WERI-Rb-1 (cell line): ENCODE data around the gene USP30.
A peak's percentile ranks its signal among the peaks of the same experiment; 100 is the strongest.

Experiments
- DNase-seq: peaks from one replicate; pipeline ENCODE4 v3.0.0-alpha.2; 2020
- H3K27ac ChIP-seq: fragments of 250-450 bp; sonication (Bioruptor Pico); 2 replicates; pipeline ENCODE4 v1.5.1; 2020; ENCODE audit warnings: mild to moderate bottlenecking, moderate library complexity
- H3K27me3 ChIP-seq: fragments of 250-450 bp; sonication (Bioruptor Pico); 2 replicates; pipeline ENCODE4 v1.5.1; 2021; ENCODE audit warnings: mild to moderate bottlenecking, low read depth, moderate library complexity; ENCODE audit not compliant: insufficient read depth, severe bottlenecking
- H3K36me3 ChIP-seq: fragments of 250-450 bp; sonication (Bioruptor Pico); 2 replicates; pipeline ENCODE4 v1.5.1; 2020; ENCODE audit warnings: mild to moderate bottlenecking, moderate library complexity
- H3K4me3 ChIP-seq: 2 replicates; pipeline ENCODE4 v1.5.1; 2011; ENCODE audit warnings: low read depth, mild to moderate bottlenecking, control low read depth, low read length
- H3K9me3 ChIP-seq: fragments of 250-450 bp; sonication (Bioruptor Pico); 2 replicates; pipeline ENCODE4 v1.5.1; 2021; ENCODE audit warnings: mild to moderate bottlenecking, moderate library complexity; ENCODE audit not compliant: severe bottlenecking
- TF ChIP-seq, protein P1 (sequence below): IDR thresholded peaks from 2 replicates; pipeline ENCODE4 v1.5.1; 2011; ENCODE audit warnings: low read depth, mild to moderate bottlenecking, control low read depth, inconsistent platforms, low read length

The USP30 gene

GRCh38 chr12:109016016-109016415 lies 36.4 kb upstream of the USP30 start:
- Histone ChIP-seq H3K27me3 (no peaks in the 10 kb centered on the region), H3K36me3 (peaks cover 6% of the 10 kb centered on the region), H3K27ac (0 out of 2 replicates have a peak overlapping the region, but pooled peaks have one; percentile 14), H3K9me3 (no peaks in the 10 kb centered on the region), H3K4me3 (no peak overlapping the region)
- peak; percentile 19 for DNase-seq
- TF ChIP-seq, protein P1, sequence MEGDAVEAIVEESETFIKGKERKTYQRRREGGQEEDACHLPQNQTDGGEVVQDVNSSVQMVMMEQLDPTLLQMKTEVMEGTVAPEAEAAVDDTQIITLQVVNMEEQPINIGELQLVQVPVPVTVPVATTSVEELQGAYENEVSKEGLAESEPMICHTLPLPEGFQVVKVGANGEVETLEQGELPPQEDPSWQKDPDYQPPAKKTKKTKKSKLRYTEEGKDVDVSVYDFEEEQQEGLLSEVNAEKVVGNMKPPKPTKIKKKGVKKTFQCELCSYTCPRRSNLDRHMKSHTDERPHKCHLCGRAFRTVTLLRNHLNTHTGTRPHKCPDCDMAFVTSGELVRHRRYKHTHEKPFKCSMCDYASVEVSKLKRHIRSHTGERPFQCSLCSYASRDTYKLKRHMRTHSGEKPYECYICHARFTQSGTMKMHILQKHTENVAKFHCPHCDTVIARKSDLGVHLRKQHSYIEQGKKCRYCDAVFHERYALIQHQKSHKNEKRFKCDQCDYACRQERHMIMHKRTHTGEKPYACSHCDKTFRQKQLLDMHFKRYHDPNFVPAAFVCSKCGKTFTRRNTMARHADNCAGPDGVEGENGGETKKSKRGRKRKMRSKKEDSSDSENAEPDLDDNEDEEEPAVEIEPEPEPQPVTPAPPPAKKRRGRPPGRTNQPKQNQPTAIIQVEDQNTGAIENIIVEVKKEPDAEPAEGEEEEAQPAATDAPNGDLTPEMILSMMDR: no peak

DNA sequence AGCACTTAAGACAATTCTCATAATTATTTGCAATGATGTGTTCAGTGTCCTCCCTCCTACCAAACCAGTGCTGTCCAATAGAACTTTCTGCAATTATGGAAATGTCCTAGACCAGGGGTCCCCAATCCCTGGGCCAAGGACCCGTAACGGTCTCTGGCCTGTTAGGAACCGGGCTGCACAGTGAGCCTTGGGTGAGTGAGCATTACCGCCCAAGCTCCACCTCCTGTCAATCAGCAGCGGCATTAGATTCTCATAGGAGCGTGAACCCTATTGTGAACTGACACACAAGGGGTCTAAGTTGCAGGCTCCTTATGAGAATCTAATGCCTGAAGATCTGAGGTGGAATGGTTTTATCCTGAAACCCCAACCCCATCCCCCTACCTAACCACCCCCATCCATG lies 35.4 kb upstream of the USP30 start:
- TF ChIP-seq, protein P1: no peak
- Histone ChIP-seq H3K27me3 (no peaks in the 10 kb centered on the region), H3K4me3 (no peak overlapping the region), H3K27ac (no peak overlapping the region), H3K9me3 (no peaks in the 10 kb centered on the region), H3K36me3 (peaks cover 6% of the 10 kb centered on the region)
- DNase-seq: no peak

GRCh38 chr12:109018296-109018695 lies 34.1 kb upstream of the USP30 start:
- H3K27ac ChIP-seq: no peak overlapping the region
- no peaks in the 10 kb centered on the region for H3K9me3 ChIP-seq
- H3K27me3 ChIP-seq: no peaks in the 10 kb centered on the region
- TF ChIP-seq, protein P1: no peak
- no peak overlapping the region for H3K4me3 ChIP-seq
- peak; percentile 38 for DNase-seq
- peaks cover 6% of the 10 kb centered on the region for H3K36me3 ChIP-seq

- H3K27ac ChIP-seq: peak overlapping the region; percentile 77
Observed at GRCh38 chr12:109020146-109020795, 32.1 kb upstream of the USP30 start.

GRCh38 chr12:109020796-109021380 lies 31.5 kb upstream of the USP30 start, which contains the start of gene SVOP:
TSS of gene SVOP (minus strand) at chr12:109021068. CDS start at chr12:109020868, 200 bp downstream.
- Histone ChIP-seq H3K27ac (peak within 1 kb of the TSS; percentile 77), H3K4me3 (peak within 1 kb of the TSS; percentile 83), H3K9me3 (no peaks in the 10 kb centered on the region), H3K27me3 (no peaks in the 10 kb centered on the region), H3K36me3 (no peaks in the 10 kb centered on the region)
- DNase-seq: peak; percentile 93
- TF ChIP-seq, protein P1: no peak

More at GRCh38 chr12:109020146-109020795, 32.1 kb upstream of the USP30 start:
- TF ChIP-seq, protein P1: no peak
- peak overlapping the region; percentile 83 for H3K4me3 ChIP-seq
- no peak for DNase-seq
- H3K9me3 ChIP-seq: no peaks in the 10 kb centered on the region
- H3K27me3 ChIP-seq: no peaks in the 10 kb centered on the region
- H3K36me3 ChIP-seq: no peaks in the 10 kb centered on the region
